Measurements from ENCODE around the gene SYT1. TPM values are rescaled to one million over a fixed set of nuclear protein-coding genes. Genes with fewer than 3 reads are reported as not detected.
"Not testable (repeated sequence)": the region's sequence is repeated elsewhere in the genome, so short reads cannot be mapped to it uniquely, and the experiment has no call there.

Gene SYT1
- total and polyA plus RNA-seq, 10 donors, result 0.56 to 7.3 (median 2.6) TPM

- Histone ChIP-seq H3K27ac (no peak overlapping the region), H3K27me3 (replicated peaks in 1 of 7) (no peaks in the 10 kb centered on the region), H3K9me3 (no peaks in the 10 kb centered on the region), H3K4me3 (no peak overlapping the region), H3K36me3 (no peaks in the 10 kb centered on the region), H3K4me1 (no peaks in the 10 kb centered on the region)
- intact Hi-C loops (cut with DNase I; ENCODE audit: low total_unique reads), result no loop called here
- no peak for DNase-seq
- TF ChIP-seq POLR2AphosphoS5 (IDR thresholded peaks at IDR 0.05) (no peak), CTCF (IDR thresholded peaks at IDR 0.05 in 8 of 11, conservative IDR thresholded peaks at IDR 0.05 in 3 of 11) (no peak), POLR2A (IDR thresholded peaks at IDR 0.05) (no peak)
These were observed 169.2 kb downstream of the SYT1 start for GRCh38 chr12:79033788-79034187.

GRCh38 chr12:79044748-79045147 lies 180.2 kb downstream of the SYT1 start:
- H3K27me3 ChIP-seq (replicated peaks in 1 of 7); H3K4me3 ChIP-seq; H3K9me3 ChIP-seq; intact Hi-C loops (cut with DNase I; ENCODE audit: low total_unique reads); DNase-seq; H3K27ac ChIP-seq; H3K4me1 ChIP-seq; H3K36me3 ChIP-seq: not testable (repeated sequence)
- 72 to 100% (median 92%) methylated on average over 1 to 6 of the region's 6 CpGs for WGBS, 5 donors

GRCh38 chr12:79045149-79045703 lies 180.7 kb downstream of the SYT1 start:
- intact Hi-C loops (cut with DNase I; ENCODE audit: low total_unique reads); H3K9me3 ChIP-seq; DNase-seq; H3K27me3 ChIP-seq (replicated peaks in 1 of 7); H3K4me1 ChIP-seq; H3K27ac ChIP-seq; H3K36me3 ChIP-seq; H3K4me3 ChIP-seq: not testable (repeated sequence)
- 88 to 97% (median 94%) methylated on average over 26 to 32 of the region's 32 CpGs for whole genome bisulfite sequencing, 5 donors

- TF ChIP-seq CTCF (IDR thresholded peaks at IDR 0.05 in 8 of 11, conservative IDR thresholded peaks at IDR 0.05 in 3 of 11), result no peak
- no peak for TF ChIP-seq POLR2AphosphoS5 (IDR thresholded peaks at IDR 0.05)
- TF ChIP-seq POLR2A (IDR thresholded peaks at IDR 0.05), result no peak
- Histone ChIP-seq H3K4me3 (no peak overlapping the region), H3K27ac (no peak overlapping the region), H3K4me1 (no peaks in the 10 kb centered on the region), H3K36me3 (no peaks in the 10 kb centered on the region), H3K9me3 (no peaks in the 10 kb centered on the region), H3K27me3 (replicated peaks in 1 of 7) (no peaks in the 10 kb centered on the region)
- intact Hi-C loops (cut with DNase I; ENCODE audit: low total_unique reads), result no loop called here
- no peak for DNase-seq
- 97 to 100% (median 98%) methylated on average over 1 of the region's 1 CpG for WGBS, 5 donors
These were observed 181.4 kb downstream of the SYT1 start for GRCh38 chr12:79046021-79046420.

GRCh38 chr12:79048962-79049361 lies 184.4 kb downstream of the SYT1 start:
- no peaks in the 10 kb centered on the region for H3K9me3 ChIP-seq
- no peak overlapping the region for H3K27ac ChIP-seq
- intact Hi-C loops (cut with DNase I; ENCODE audit: low total_unique reads), result no loop called here
- H3K4me1 ChIP-seq, result no peaks in the 10 kb centered on the region
- 70 to 83% (median 76%) methylated on average over 3 of the region's 3 CpGs for WGBS, 5 donors
- no peaks in the 10 kb centered on the region for H3K36me3 ChIP-seq
- no peak for DNase-seq
- H3K27me3 ChIP-seq (replicated peaks in 1 of 7), result no peaks in the 10 kb centered on the region
- TF ChIP-seq CTCF (IDR thresholded peaks at IDR 0.05 in 8 of 11, conservative IDR thresholded peaks at IDR 0.05 in 3 of 11) (no peak), POLR2A (IDR thresholded peaks at IDR 0.05) (no peak), POLR2AphosphoS5 (IDR thresholded peaks at IDR 0.05) (no peak)
- no peak overlapping the region for H3K4me3 ChIP-seq
